K562 (cell line): ENCODE data around the gene RNASET2. TPM values are rescaled to one million over a fixed set of nuclear protein-coding genes. Genes with fewer than 3 reads are reported as not detected.

Experiments
- ATAC-seq: fragments of 200-7000 bp; cut with Tn5 transposase; 3 replicates; pipeline ENCODE4 v1.9.1; 2020; ENCODE audit warnings: moderate library complexity
- BruUV-seq: library from RNA; stranded (reverse); fragments of 400-500 nt; replicated peaks from 2 replicates; lab custom pipeline; 2021; lab: Mats Ljungman, UMichigan
- CTCF ChIA-PET: fragments of 300-600 bp; formaldehyde crosslinking; extraction: SDS; loops from one replicate; lab custom pipeline; 2021; ENCODE audit warnings: low intra/inter-chr PET ratio; lab: Yijun Ruan, JAX
- POLR2A ChIA-PET: fragments of 300-600, 350-650 bp; sonication (Branson Sonifier 250); formaldehyde crosslinking; extraction: SDS; loops from one replicate; lab custom pipeline; 2021; ENCODE audit warnings: antibody characterized with exemption, inconsistent platforms; lab: Yijun Ruan, JAX
- DNase-seq, 4 experiments: peaks; one replicate each; pipeline versions ENCODE4 v3.0.0 to v3.0.0-alpha.2; 2011 to 2018; ENCODE audit warnings: low spot score in 3 of 4, mixed read lengths in 3 of 4; ENCODE audit errors: extremely low read depth in 1 of 4
- FAIRE-seq: peaks from 2 replicates; lab custom pipeline; 2011; peaks lifted over from hg19 to GRCh38; lab: Jason Lieb, UNC
- H2AFZ ChIP-seq: 2 replicates; pipeline ENCODE4 v1.6.0; 2011; ENCODE audit warnings: low read depth, low read length, control low read depth, inconsistent platforms
- H3K27ac ChIP-seq: fragments of 200-600 bp; 3 replicates; pipeline ENCODE4 v1.8.0; 2011; ENCODE audit warnings: low read depth, mild to moderate bottlenecking, control low read depth, inconsistent platforms, low read length, moderate library complexity, mixed read lengths; ENCODE audit errors: extremely low read depth
- H3K27me3 ChIP-seq, 2 experiments: fragments of 300-600 bp in 1 of 2; 2 replicates in 1 of 2; 3 replicates in 1 of 2; pipeline versions ENCODE4 v1.6.0 to v1.8.0; 2011; ENCODE audit warnings: inconsistent platforms in 2 of 2, low read length in 2 of 2, mild to moderate bottlenecking in 1 of 2, mixed read lengths in 1 of 2, moderate library complexity in 1 of 2; ENCODE audit not compliant: control insufficient read depth in 2 of 2, insufficient read depth in 2 of 2
- H3K36me3 ChIP-seq: fragments of 300-600 bp; 3 replicates; pipeline ENCODE4 v1.8.0; 2011; ENCODE audit warnings: mild to moderate bottlenecking, low read length, inconsistent platforms; ENCODE audit not compliant: control insufficient read depth, insufficient read depth
- H3K4me1 ChIP-seq, 2 experiments: fragments of 200-600 bp in 1 of 2; replicated peaks in 1 of 2; 2 replicates in 1 of 2; 3 replicates in 1 of 2; pipeline versions ENCODE4 v1.5.1 to v1.8.0; 2011; ENCODE audit warnings: inconsistent platforms in 2 of 2, low read length in 2 of 2, mild to moderate bottlenecking in 1 of 2, mixed read lengths in 1 of 2, moderate library complexity in 1 of 2; ENCODE audit not compliant: control insufficient read depth in 2 of 2, insufficient read depth in 2 of 2
- H3K4me2 ChIP-seq: 2 replicates; pipeline ENCODE4 v1.6.1; 2011; ENCODE audit warnings: low read length, control low read depth, inconsistent platforms, mixed read lengths; ENCODE audit not compliant: insufficient read depth
- H3K4me3 ChIP-seq: fragments of 200-600 bp; sonication (generic), shearing (Covaris generic); 2 replicates; pipeline ENCODE4 v1.5.1; 2016; ENCODE audit warnings: control low read depth, inconsistent platforms
- H3K79me2 ChIP-seq: fragments of 200-600 bp; 3 replicates; pipeline ENCODE4 v1.8.0; 2011; ENCODE audit warnings: low read length, inconsistent platforms; ENCODE audit not compliant: control insufficient read depth, insufficient read depth
- H3K9ac ChIP-seq, 2 experiments: 2 replicates each; pipeline versions ENCODE4 v1.6.0 to v1.6.1; 2011; ENCODE audit warnings: low read depth in 2 of 2, low read length in 2 of 2, control low read depth in 1 of 2, inconsistent platforms in 1 of 2, mild to moderate bottlenecking in 1 of 2, mixed read lengths in 1 of 2; ENCODE audit not compliant: insufficient read depth in 1 of 2
- H3K9me1 ChIP-seq: one replicate; pipeline ENCODE4 v1.6.0; 2011; ENCODE audit warnings: inconsistent platforms, mild to moderate bottlenecking, low read length, moderate library complexity; ENCODE audit not compliant: control insufficient read depth, insufficient read depth
- H3K9me3 ChIP-seq: replicated peaks from 2 replicates; pipeline ENCODE4 v1.5.1; 2011; ENCODE audit warnings: low read depth, low read length, inconsistent platforms; ENCODE audit not compliant: control insufficient read depth, insufficient read depth
- H4K20me1 ChIP-seq: replicated peaks from 2 replicates; pipeline ENCODE4 v1.6.1; 2011; ENCODE audit warnings: low read length, inconsistent platforms, mixed read lengths; ENCODE audit not compliant: control insufficient read depth, insufficient read depth
- ARID2 ChIP-seq: fragments of 450-650 bp; IDR thresholded peaks from 2 replicates; pipeline ENCODE4 v1.6.1; 2017; ENCODE audit warnings: antibody characterized with exemption, mild to moderate bottlenecking
- ATF1 ChIP-seq, 2 experiments: fragments of 450-650 bp in 1 of 2; IDR thresholded peaks; 2 replicates each; pipeline ENCODE4 v1.6.1; 2016; ENCODE audit warnings: missing compliant biosample characterization in 1 of 2, missing genetic modification characterization in 1 of 2
- GTF2E2 ChIP-seq: fragments of 200-800 bp; sonication (Bioruptor generic); IDR thresholded peaks from 2 replicates; pipeline ENCODE4 v1.6.1; 2016; ENCODE audit warnings: missing genetic modification characterization, missing compliant biosample characterization
- MITF ChIP-seq: IDR thresholded peaks from 2 replicates; pipeline ENCODE4 v1.6.1; 2014; ENCODE audit warnings: antibody characterized with exemption
- MLLT1 ChIP-seq, 2 experiments: fragments of 450-650 bp; IDR thresholded peaks; 2 replicates each; pipeline ENCODE4 v1.6.1; 2016
- SAFB2 ChIP-seq: fragments of 200-400 bp; formaldehyde crosslinking; IDR thresholded peaks from 2 replicates; pipeline ENCODE4 v1.6.1; 2018; ENCODE audit warnings: borderline replicate concordance, low read length, low read depth, moderate library complexity; ENCODE audit not compliant: severe bottlenecking
- SMARCA4 ChIP-seq: fragments of 450-650 bp; IDR thresholded peaks from 2 replicates; pipeline ENCODE4 v1.6.1; 2016
- TAL1 ChIP-seq: fragments of 450-650 bp; IDR thresholded peaks from 2 replicates; pipeline ENCODE4 v1.6.1; 2016; ENCODE audit warnings: mild to moderate bottlenecking
- YBX1 ChIP-seq: fragments of 450-650 bp; IDR thresholded peaks from 2 replicates; pipeline ENCODE4 v1.7.1; 2016; ENCODE audit warnings: mild to moderate bottlenecking
- ZNF551 ChIP-seq: fragments of 250-450 bp; sonication (Bioruptor Pico); IDR thresholded peaks from 2 replicates; pipeline ENCODE4 v1.5.0; 2021; ENCODE audit warnings: mild to moderate bottlenecking, moderate library complexity
- ZNF696 ChIP-seq: fragments of 250-450 bp; sonication (Bioruptor Pico); conservative IDR thresholded peaks from 2 replicates; pipeline ENCODE4 v1.4.0; 2020; ENCODE audit warnings: mild to moderate bottlenecking, moderate library complexity
- WGBS: fragments of 100-300 bp; shearing (Covaris generic); methylation state at CpG from one replicate; pipeline ENCODE4 v1.1.6; 2016; ENCODE audit warnings: low coverage, mixed read lengths; ENCODE audit not compliant: insufficient coverage; ENCODE audit errors: missing lambda C conversion rate; 5-methylcytosine and 5-hydroxymethylcytosine counted together
- in situ Hi-C: fragments of 300-500 bp; cut with MboI; formaldehyde crosslinking; loops from 4 replicates; pipeline ENCODE4 v1.15.0; 2018; ENCODE audit warnings: inconsistent platforms, mixed read lengths
- intact Hi-C: fragments of 100-400 bp; cut with micrococcal nuclease; formaldehyde crosslinking; loops from 2 replicates; pipeline ENCODE4 v1.14.2; 2022
- polyA plus RNA-seq, 8 experiments: library from polyadenylated mRNA; depleted of rRNA in 4 of 8; stranded (reverse) in 5 of 8; unstranded in 3 of 8; fragments of >200 nt; fragmentation: Nextera tagmentation in 2 of 8; fragmentation: Illumina TruSeq in 1 of 8; extraction: Ambion mirVana in 2 of 8; extraction: Trizol in 1 of 8; gene quantifications; 2 replicates each; pipeline versions ENCODE4 v1.2.1 to v1.2.3, GENCODE V29; 2011 to 2014; ENCODE audit warnings: inconsistent platforms in 1 of 8, missing spikeins in 1 of 8
- total RNA-seq, 7 experiments: library from RNA; depleted of rRNA in 6 of 7; stranded (reverse); fragments of >200 nt in 6 of 7; fragmentation: Illumina TruSeq in 2 of 7; extraction: Trizol in 2 of 7; gene quantifications; 2 replicates each; pipeline versions ENCODE4 v1.2.1 to v1.2.3, GENCODE V29; 2011 to 2021; ENCODE audit warnings: low replicate concordance in 1 of 7
- TF ChIP-seq, protein P1 (sequence below): IDR thresholded peaks from 2 replicates; pipeline ENCODE4 v1.6.1; 2011; ENCODE audit warnings: borderline replicate concordance, low read depth, mild to moderate bottlenecking, moderate library complexity, low read length; ENCODE audit not compliant: insufficient read depth, poor library complexity, severe bottlenecking
- TF ChIP-seq, protein P2 (sequence below), 2 experiments: IDR thresholded peaks in 1 of 2; conservative IDR thresholded peaks in 1 of 2; 2 replicates each; pipeline ENCODE4 v1.6.1; 2016; ENCODE audit warnings: low read depth in 2 of 2, mild to moderate bottlenecking in 1 of 2, missing compliant biosample characterization in 1 of 2, missing genetic modification characterization in 1 of 2, moderate library complexity in 1 of 2

RNASET2 gene
- total and polyA plus RNA-seq, 9 of the 15 experiments (the other 6 are each of a cell fraction or from before 2014, with no cell fraction given): 7.4 to 141 (median 91.3) TPM

- intact Hi-C loops (no loop called here), in situ Hi-C loops (no loop called here)
- Histone ChIP-seq H3K36me3 (peaks cover 15% of the 10 kb centered on the region; the same call in 2 of the 3 replicates), H3K4me3 (no peak overlapping the region), H4K20me1 (no peaks in the 10 kb centered on the region), H3K4me2 (no peak overlapping the region), H3K9me1 (peaks cover 4% of the 10 kb centered on the region), H3K9ac (no peak overlapping the region), H3K27ac (no peak overlapping the region), H2AFZ (no peak overlapping the region), H3K79me2 (no peaks in the 10 kb centered on the region), H3K4me1 (peaks cover 13 to 18% of the 10 kb centered on the region in 2 experiments), H3K27me3 (no peaks in the 10 kb centered on the region; a peak in 1 of 5 replicates), H3K9me3 (no peaks in the 10 kb centered on the region)
- DNase-seq (no peak), FAIRE-seq (no peak), ATAC-seq (no peak)
- POLR2A ChIA-PET: no interaction called here
- 91% methylated on average over 4 of the region's 4 CpGs for WGBS
- CTCF ChIA-PET: no interaction called here
- BruUV-seq: no TSS peak
- TF ChIP-seq SAFB2 (no peak), ARID2 (0 out of 2 replicates have a peak, but pooled peaks have one; percentile 28), MITF (no peak), ATF1 (CRISPR knock-in tag; IDR thresholded peaks at IDR 0.05) (peak; percentile 12; the same call in 1 of the 2 replicates), ATF1 (tag; IDR thresholded peaks at IDR 0.05) (no peak), MLLT1 (IDR thresholded peaks at IDR 0.05) (no peak), YBX1 (no peak), TAL1 (no peak), ZNF551 (CRISPR knock-in tag) (no peak), ZNF696 (CRISPR knock-in tag) (no peak), GTF2E2 (tag) (no peak), SMARCA4 (no peak)
- TF ChIP-seq, protein P1, sequence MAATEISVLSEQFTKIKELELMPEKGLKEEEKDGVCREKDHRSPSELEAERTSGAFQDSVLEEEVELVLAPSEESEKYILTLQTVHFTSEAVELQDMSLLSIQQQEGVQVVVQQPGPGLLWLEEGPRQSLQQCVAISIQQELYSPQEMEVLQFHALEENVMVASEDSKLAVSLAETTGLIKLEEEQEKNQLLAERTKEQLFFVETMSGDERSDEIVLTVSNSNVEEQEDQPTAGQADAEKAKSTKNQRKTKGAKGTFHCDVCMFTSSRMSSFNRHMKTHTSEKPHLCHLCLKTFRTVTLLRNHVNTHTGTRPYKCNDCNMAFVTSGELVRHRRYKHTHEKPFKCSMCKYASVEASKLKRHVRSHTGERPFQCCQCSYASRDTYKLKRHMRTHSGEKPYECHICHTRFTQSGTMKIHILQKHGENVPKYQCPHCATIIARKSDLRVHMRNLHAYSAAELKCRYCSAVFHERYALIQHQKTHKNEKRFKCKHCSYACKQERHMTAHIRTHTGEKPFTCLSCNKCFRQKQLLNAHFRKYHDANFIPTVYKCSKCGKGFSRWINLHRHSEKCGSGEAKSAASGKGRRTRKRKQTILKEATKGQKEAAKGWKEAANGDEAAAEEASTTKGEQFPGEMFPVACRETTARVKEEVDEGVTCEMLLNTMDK: no peak
- TF ChIP-seq, protein P2, sequence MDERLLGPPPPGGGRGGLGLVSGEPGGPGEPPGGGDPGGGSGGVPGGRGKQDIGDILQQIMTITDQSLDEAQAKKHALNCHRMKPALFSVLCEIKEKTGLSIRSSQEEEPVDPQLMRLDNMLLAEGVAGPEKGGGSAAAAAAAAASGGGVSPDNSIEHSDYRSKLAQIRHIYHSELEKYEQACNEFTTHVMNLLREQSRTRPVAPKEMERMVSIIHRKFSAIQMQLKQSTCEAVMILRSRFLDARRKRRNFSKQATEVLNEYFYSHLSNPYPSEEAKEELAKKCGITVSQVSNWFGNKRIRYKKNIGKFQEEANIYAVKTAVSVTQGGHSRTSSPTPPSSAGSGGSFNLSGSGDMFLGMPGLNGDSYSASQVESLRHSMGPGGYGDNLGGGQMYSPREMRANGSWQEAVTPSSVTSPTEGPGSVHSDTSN (CRISPR knock-in tag; IDR thresholded peaks at IDR 0.05; ENCODE audit: low read depth): no peak
- TF ChIP-seq, protein P2 (tag; conservative IDR thresholded peaks at IDR 0.05; ENCODE audit: low read depth): no peak
These were observed 25.9 kb downstream of the RNASET2 start for GRCh38 chr6:166930354-166930891.
